Hindlimb muscle (tissue), 1 donor: Measurements from ENCODE around the gene ERMN. TPM values are rescaled to one million over a fixed set of nuclear protein-coding genes. Genes with fewer than 3 reads are reported as not detected.
"Not testable (repeated sequence)": the region's sequence is repeated elsewhere in the genome, so short reads cannot be mapped to it uniquely, and the experiment has no call there.

Source experiments
- DNase-seq: peaks from one replicate; pipeline ENCODE4 v3.0.0-alpha.2; 2013
- polyA plus RNA-seq: library from polyadenylated mRNA; unstranded; fragments of 120-200 nt; gene quantifications from one replicate; pipeline ENCODE4 v1.2.1, GENCODE V29; 2013; ENCODE audit not compliant: insufficient read length

The ERMN gene, protein sequence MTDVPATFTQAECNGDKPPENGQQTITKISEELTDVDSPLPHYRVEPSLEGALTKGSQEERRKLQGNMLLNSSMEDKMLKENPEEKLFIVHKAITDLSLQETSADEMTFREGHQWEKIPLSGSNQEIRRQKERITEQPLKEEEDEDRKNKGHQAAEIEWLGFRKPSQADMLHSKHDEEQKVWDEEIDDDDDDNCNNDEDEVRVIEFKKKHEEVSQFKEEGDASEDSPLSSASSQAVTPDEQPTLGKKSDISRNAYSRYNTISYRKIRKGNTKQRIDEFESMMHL
- not detected for polyA plus RNA-seq

- no peak for DNase-seq
Measured at GRCh38 chr2:157325786-157326185, at the start of gene ERMN. TSS of gene ERMN (minus strand) at chr2:157325824. CDS start at chr2:157325642, 182 bp downstream.

DNA sequence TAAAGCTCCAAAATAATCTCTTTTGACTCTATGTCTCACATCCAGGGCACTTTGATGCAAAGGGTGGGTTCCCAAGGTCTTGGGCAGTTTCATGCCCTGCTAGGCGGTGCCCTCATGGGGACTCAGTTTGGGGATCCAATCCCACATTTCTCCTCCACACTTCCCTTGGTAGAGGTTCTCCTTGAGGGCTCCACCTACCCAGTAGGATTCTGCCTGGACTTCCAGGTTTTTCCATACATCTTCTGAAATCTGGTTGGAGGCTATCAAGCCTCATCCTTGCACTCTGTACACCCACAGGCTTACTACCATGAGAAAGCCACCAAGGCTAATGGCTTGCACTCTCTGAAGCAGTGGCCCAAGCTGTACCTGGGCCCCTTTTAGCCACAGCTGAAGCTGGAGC is 49.8 kb upstream of the ERMN start:
- DNase-seq = no peak

DNA sequence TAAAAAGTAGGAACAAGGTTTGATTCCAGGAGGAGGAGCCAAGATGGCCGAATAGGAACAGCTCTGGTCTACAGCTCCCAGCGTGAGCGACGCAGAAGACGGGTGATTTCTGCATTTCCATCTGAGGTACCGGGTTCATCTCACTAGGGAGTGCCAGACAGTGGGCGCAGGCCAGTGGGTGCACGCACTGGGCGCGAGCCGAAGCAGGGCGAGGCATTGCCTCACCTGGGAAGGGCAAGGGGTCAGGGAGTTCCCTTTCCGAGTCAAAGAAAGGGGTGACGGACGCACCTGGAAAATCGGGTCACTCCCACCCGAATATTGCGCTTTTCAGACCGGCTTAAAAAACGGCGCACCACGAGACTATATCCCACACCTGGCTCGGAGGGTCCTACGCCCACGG is 42.9 kb upstream of the ERMN start:
- DNase-seq = not testable (repeated sequence)

GRCh38 chr2:157367704-157368103 is 42.1 kb upstream of the ERMN start:
- DNase-seq = no peak

- DNase-seq = no peak
Measured at GRCh38 chr2:157364257-157364974, 38.8 kb upstream of the ERMN start.

- no peak for DNase-seq
Measured at GRCh38 chr2:157363612-157364101, 38.0 kb upstream of the ERMN start.

DNA sequence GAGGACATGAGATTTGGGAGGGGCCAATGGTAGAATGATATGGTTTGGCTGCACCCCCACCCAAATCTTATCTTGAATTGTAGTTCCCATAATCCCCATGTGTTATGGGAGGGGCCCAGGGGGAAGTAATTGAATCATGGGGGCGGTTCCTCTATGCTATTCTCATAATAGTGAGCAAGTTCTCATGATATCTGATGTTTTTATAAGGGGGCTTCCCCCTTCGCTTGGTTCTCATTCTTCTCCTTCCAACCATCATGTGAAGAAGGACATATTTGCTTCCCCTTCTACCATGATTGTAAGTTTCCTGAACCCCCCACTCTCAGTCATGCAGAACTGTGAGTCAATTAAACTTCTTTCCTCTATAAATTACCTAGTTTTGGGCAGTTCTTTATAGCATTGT is 37.0 kb upstream of the ERMN start:
- no peak for DNase-seq

DNA sequence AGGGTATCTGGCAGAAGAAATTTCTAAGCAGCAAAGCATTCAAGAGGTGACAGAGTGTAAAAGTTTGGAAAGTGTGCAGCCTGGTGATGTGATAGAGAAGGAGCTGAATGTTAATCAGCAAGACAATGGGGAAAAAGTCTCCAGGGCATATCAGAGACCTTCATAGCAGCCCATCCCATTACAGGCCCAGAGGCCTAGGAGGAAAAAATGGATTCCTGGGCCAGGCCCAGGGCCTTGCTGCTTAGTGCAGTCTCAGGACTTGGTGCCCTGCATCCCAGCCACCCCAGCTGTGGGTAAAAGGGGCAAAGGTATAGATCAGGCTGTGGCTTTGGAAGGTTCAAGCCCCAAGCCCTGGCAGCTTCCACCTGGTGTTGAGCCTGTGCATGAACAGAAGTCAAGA is 35.9 kb upstream of the ERMN start:
- DNase-seq = no peak

DNA sequence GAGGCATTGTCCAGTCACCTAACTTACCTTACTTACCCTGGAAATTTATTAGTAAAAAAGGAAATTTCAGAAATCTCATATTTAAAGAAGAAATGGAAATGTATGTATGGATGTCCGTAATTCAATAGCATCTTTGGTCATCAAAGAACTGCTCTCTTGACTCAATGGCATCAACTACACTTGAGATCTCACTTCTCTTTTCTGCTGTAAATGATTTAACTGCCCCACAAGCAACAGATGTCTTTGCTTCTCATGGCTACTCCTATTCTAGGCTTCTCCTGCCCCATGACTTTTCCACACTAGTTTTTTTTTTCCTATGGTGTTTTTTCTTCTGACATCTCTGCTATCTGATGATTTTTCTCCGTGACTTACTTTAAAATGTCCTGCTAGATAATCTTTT is 34.0 kb upstream of the ERMN start:
- DNase-seq = no peak

DNA sequence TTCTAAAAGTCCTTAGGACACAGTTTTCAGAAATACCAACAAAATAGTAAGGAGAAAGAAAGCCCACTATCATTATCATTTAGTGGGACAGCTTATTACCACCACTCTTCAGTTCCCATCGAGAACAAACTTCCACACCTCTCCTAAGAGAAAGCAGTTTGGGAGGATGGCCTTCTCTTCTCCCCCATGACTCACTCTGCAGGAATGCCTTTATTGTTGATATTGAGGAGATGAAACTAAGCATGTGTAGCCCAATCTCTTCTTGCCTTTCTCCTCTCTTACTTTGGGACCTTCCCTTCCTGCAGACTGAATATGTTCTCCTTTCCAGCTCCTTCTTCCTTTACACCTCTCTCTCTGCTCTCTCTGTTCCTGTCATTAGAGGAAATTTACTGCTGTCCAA is 30.0 kb upstream of the ERMN start:
- DNase-seq = no peak

GRCh38 chr2:157349949-157350515 is 24.4 kb upstream of the ERMN start:
- no peak for DNase-seq

DNA sequence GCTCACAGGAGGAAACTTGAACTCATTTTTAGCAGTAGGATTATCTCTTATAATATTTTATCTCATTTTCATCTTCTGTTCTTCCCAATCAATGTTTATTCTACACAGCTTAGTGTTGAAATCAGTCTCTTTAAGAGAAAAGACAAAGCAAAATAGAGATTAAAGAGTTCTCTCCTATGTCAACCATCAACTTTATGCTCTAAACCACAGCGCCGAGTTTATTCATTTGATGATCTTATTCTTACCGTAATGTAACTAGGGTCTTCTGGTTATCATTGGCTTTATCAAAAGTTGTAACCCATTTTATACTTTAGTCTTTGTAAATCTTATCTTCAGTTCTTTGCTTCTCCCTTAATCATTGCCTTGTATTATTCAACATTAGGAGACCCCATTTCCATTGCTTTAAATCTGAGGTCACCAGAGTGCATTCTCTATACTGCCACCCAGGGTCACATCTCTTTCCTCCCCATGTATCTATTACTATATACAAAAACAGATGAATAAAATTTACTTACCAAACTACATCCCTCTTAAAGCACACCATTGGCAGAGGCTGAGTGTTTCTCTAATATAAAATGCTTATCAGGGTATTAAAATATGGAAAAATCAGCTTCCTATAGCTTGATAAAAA is 22.8 kb upstream of the ERMN start:
- no peak for DNase-seq

DNA sequence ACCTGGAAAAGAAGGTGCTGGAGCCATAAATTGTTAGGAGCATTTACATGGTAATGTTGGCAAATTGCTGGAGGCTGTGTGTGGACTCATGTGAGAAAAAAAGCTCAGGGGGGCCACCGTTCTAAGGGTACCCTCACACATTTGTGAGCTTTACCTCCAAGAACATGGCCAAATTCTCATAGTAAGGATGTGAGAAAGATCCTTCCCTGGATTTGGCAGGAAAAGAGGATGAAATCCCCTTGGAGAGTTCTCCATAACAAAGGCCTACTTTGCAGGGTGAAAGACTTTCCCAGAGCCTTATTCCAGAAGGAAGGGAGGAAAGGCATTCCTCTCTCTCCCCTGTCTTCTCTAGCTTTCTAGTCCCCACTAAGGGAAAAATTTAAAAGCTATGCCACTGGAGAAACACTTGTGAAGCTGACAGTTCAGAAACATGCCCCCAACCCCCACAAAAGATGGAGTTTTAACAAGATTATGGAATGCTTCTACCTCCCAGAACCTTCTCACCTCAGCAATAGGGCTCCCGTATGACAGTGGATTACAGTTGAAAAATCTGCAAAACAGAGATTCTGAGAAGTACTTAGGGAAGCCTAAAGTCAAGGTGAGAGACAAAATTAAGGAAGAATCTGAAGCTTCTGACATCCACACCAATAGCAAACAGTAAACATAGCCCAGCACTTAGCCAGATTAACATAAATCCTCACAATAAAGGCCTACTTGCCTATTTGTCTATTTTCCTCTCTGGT is 20.2 kb upstream of the ERMN start:
- no peak for DNase-seq

DNA sequence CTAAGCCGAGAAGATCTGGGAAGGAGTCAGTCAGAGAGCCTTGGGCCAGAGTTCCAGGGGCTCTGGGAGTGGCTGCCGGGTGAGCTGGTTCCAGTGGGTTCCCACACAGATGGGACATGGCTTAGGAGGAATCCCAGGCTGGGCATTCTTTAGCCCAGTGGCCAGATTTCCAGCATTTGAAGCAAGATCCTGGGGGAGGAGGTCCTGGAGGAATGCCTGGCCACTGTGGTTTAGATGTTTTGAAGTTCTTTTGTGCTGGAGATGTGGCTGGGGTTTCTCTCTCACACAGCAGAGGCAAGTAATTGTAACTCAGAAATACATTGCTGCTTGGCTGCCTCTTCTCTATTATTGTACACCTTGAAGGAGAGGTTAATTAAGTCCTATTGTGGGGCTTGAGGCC is 15.8 kb upstream of the ERMN start:
- DNase-seq = not testable (repeated sequence)

GRCh38 chr2:157339965-157340655 is 14.5 kb upstream of the ERMN start:
- no peak for DNase-seq

- DNase-seq = no peak
Measured at GRCh38 chr2:157337978-157338377, 12.4 kb upstream of the ERMN start.

DNA sequence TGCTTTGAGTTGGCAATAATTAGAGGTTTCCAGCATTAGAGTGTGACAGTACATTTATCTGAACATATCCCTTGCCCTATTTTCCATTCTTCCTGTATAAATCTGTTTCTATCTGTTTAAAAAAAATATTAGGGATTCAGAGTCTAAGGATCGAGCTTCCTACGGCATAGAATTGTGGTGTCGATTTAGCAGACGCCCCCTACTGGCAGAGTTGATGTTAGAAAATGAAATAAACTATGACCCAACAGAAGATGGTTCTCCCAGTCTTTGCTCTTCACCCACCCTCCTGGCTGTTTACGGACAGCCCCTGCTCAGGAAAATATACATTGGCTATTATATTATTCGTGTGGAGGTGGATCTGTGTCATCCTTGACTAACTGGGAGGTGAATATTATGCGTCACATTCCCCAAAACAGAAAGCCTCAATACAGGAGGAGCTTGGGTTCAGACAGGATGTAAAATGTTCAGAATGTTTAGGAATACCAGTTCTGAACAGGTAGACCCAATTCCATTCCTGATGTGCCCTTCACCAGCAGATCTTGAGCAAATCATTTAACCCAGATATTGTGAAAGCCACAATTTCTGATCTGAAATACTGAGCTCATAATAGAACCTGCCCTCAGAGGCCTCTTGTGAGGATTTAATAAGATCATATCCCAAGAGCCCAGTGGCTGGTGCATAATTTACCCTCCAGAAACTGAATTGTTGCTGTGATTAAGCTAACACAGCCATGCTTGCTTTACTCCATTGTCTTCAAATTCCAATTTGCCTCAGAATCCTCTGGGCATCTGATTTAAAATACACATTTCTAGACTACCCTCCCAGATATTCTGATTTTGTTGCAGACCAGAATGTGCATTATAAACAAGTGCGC is 10.8 kb upstream of the ERMN start:
- DNase-seq = no peak

- DNase-seq = no peak
Measured at GRCh38 chr2:157334797-157335196, 9.2 kb upstream of the ERMN start.

DNA sequence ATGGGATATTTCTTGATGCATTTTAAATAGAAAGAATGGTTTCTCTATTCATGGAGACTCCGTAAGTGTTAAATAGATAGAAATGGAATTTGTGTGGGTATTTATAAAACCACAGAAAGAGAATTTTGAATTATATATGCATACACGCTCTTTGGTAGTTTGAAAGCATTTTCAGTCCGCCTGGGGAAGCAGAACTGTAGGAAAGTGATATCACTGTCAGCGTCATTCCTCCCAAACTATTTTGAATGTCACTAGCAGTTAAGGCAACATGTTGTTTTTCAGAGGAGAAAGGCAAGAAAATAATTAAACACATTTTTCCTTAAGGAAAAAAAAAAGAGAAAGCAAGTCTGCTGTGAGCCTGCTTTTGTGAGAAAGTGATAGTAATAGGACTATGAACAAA is 8.7 kb upstream of the ERMN start:
- no peak for DNase-seq

DNA sequence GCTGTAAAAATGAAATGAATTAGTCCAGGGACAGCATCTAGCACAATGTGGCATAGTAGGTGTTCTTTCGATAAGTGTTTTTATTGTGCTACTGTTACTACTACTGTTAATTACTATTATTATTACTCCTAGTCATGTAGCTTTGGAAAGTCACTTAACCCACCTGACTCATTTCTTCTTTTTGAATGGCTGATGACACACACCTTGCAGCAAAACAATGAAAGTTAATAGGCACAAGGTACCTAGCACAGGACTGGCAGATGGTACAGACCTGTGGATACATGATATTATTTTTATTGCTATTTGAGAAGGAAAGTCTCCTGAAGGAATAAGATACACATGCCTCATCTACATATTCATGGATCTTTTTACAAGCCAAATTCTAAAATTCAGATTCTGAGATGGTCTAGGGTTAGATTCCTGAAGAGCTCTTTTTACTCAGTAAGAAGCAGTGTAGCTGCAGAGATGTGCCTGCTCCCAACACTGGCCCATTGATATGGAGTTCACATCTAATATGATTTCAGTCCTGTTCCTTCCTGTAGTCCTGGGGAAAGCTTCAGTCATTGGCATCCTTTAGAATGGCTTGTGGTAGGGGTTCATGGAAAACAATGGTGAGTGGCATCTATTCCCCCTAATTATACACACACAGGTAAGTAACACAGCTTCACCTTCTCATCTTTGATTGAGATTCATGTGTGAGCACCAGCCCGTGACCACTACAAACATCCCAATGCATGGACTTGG is 7.9 kb upstream of the ERMN start:
- no peak for DNase-seq
